GM19238 (cell line): ENCODE data around the gene MZT2B.
"Not testable (repeated sequence)": the region's sequence is repeated elsewhere in the genome, so short reads cannot be mapped to it uniquely, and the experiment has no call there.

ENCODE experiments used
- DNase-seq: peaks from one replicate; pipeline ENCODE4 v3.0.0; 2011; ENCODE audit warnings: low spot score; ENCODE audit not compliant: insufficient read length

The MZT2B gene, protein sequence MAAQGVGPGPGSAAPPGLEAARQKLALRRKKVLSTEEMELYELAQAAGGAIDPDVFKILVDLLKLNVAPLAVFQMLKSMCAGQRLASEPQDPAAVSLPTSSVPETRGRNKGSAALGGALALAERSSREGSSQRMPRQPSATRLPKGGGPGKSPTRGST

DNA sequence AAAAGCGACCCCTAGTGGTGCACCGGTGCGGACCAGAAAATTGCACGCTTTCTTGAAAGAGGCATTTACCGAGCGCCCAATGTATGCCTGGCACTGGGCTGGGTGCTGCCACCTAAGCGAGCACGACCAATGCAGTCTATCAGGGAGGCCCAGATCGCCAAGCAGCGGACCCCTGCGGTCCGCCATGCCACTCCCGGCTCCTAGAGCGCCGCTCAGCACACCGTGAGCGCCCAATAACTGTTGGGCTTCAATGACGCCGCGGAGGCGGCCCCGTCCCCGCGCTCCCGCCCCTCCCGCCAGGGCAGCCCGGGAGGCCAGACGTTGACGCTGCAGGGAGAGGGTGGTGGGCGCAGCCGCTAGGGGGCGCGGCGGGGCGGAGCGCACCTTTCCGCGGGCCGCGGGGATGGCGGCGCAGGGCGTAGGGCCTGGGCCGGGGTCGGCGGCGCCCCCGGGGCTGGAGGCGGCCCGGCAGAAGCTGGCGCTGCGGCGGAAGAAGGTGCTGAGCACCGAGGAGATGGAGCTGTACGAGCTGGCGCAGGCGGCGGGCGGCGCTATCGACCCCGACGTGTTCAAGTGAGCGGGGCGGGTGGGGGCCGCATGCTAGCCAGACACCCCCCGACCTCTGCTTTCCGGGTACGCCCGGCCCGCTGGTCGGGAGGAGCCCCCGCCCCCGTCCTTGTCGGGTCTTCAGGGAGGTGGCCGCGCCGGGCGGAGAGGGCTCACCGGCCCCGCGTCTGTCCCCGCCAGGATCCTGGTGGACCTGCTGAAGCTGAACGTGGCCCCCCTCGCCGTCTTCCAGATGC is at the start of gene MZT2B:
TSS of gene MZT2B (plus strand) at position 383 of the 803 bp plus-strand sequence. CDS start at position 404, 21 bp downstream.
- DNase-seq, result peak; percentile 87

DNA sequence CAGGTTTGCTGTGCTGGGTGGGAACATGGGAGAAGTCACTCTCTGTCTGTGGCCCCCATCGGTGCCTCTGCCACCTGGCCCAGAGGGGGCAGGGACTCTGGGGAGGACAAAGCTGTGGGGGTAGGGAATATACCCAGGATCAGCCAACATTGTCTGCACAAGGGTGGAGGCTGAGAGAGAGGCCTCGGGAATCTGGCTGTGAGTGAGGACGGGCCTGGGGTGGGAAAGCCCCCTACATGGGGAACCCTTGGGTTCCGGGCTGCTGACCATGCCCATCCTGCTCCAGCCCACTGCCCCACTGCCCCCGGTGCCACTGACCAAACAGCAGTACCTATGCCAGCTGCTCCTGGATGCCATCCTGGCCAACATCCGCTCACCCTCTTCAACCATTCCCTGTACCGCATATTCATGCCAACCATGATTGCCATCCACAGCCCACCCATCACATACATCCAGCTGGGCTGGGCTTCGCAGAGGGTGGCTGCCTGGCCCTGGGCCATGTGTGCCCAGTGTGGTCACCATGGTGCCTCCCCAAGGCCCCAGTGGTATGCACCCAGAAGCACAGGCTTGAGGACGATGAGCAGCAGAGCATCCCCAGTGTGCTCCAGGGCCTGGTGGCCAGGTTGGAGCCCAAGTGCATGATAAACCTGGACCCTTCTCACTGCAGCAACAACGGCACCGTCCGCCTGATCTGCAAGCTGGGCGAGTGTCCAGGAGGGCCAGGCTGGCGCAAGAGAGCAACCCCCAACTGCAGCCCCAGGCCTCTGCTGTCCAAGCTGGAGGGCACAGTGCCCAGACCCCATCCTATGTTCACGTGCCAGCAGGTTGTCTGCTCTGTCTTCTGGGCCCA is 46.1 kb upstream of the MZT2B start:
- no peak for DNase-seq

DNA sequence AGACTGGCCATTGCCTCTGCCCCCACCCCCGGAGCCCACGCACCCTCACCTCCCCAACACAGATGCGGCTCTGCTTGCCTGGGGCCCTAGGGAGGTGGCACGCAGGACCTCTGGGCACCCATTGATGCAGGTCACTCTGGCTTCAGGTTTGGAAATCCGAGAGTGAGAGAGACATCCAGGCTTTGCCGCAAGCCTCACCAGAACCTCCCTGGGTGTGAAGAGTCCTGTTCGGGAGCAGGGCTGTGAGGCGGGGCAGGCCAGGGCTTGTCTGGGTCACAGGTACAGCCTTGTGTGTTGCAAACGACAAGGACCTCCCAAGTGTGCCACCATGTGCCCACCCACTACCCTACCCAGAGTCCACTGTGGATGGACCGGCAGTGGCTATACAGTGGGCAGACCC is 45.5 kb upstream of the MZT2B start:
- not testable (repeated sequence) for DNase-seq

- DNase-seq, result not testable (repeated sequence)
Observed at GRCh38 chr2:130137118-130137517, 44.9 kb upstream of the MZT2B start.

- not testable (repeated sequence) for DNase-seq
Observed at GRCh38 chr2:130138326-130138725, 43.7 kb upstream of the MZT2B start.

DNA sequence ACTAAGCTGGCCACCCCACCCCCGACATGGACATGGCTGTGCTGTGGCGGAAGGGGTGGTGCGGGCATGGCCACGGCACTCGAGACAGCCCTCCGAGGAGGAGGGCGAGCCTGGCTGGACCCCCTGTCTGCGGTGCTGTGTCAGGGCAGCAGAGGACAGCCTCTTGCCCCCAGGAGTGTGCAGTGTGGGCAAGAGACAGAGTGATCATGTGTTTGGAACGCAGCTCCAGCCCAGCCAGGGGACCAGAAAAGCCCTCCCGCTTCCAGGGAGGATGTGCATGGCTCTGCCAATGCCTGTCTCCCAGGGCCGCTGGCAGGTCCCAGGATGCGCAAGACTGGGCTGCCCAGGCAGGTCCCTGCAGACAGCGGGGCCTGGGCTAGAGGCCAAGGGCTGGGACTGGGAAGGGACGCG is 43.2 kb upstream of the MZT2B start:
- not testable (repeated sequence) for DNase-seq

DNA sequence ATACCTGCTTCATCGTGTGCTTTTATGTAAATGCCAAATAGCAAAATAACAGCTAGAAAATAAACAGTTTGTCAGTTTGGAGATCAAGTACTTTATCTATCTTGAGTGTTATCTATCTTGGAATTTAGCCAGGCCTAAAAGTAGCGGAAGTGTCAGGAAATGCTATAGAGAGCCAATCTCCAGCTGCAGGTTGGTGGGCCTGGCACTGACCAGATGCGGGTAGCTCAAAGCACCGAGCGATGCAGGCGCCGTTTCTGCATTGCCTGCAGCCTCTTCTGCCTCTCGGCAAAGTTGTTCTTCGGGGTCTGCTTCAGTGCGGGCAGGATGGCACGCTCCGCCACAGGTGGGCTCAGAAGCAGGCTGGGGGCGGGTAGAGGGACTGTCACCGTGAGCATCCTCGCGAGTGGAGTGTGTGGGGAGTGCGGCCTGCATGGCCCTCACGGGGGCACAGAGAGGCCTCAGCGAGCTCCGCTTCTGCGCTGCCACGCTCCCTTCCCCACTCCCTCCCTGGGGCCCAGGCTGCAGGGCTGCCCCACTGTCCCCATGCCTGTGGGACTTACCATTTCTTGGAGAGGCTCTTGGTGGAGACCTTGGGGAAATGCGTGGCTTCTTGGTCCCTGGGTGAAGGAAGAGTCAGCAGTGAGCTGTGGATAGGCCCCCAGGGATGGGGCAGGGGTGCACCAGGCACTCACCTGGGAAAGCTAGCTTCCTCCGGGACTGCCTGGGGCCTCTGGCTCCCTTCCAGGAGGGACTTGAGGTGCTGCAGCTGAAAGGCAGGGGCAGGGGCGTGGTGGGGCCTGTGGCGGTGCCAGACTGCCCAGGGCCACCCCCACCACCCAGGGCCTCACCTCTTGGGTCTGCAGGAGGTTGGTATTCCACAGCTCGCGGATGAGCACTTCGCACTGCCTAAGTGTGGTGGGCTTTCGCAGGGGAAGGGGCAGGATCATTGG is 42.5 kb upstream of the MZT2B start:
- DNase-seq, result not testable (repeated sequence)

- DNase-seq, result not testable (repeated sequence)
Observed at GRCh38 chr2:130140516-130140915, 41.5 kb upstream of the MZT2B start.

GRCh38 chr2:130141002-130141401 is 41.1 kb upstream of the MZT2B start:
- DNase-seq, result not testable (repeated sequence)

- not testable (repeated sequence) for DNase-seq
Observed at GRCh38 chr2:130141645-130142370, 40.3 kb upstream of the MZT2B start.

- not testable (repeated sequence) for DNase-seq
Observed at GRCh38 chr2:130142396-130143265, 39.4 kb upstream of the MZT2B start.

GRCh38 chr2:130143266-130144039 is 38.6 kb upstream of the MZT2B start:
- not testable (repeated sequence) for DNase-seq

DNA sequence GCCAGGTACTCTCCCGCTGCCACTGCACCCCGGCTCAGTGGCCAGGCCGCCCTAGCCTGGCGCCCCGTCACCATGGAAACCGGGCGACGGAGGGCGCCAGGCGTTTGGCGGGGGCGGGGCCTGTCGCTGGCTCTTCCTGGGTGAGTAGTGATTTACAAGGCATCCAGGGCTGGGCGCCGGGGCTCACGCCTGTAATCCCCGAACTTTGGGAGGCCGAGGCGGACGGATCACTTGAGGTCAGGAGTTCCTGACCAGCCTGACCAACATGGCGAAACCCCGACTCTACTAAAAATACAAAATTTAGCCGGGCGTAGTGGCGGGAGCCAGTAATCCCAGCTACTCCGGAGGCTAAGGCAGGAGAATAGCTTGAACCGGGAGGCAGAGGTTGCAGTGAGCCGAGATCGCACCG is 37.1 kb upstream of the MZT2B start, which contains the start of gene CCDC74B:
TSS of gene CCDC74B (minus strand) at position 107 of the 409 bp plus-strand sequence. CDS start 116 bp downstream, outside the sequence.
- not testable (repeated sequence) for DNase-seq

DNA sequence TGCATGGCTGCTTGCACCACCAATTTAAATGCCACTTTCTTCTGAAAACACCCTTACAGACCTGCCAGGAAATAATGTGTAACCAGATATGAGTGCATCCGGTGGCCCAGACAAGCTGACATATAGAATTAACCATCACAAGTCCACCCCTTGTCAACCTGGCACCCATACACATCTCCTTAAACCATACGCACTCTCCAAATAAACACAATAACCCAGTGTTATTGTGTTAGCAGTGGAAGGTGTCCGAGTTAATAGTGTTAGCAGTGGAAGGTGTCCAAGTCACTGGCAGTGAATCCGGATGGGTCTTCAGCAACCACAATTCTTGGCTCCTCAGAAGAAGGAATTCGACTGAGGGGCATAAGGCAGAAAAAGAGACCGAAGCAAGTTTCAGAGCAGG is 33.5 kb upstream of the MZT2B start:
- not testable (repeated sequence) for DNase-seq

GRCh38 chr2:130150181-130151144 is 31.6 kb upstream of the MZT2B start:
- no peak for DNase-seq

DNA sequence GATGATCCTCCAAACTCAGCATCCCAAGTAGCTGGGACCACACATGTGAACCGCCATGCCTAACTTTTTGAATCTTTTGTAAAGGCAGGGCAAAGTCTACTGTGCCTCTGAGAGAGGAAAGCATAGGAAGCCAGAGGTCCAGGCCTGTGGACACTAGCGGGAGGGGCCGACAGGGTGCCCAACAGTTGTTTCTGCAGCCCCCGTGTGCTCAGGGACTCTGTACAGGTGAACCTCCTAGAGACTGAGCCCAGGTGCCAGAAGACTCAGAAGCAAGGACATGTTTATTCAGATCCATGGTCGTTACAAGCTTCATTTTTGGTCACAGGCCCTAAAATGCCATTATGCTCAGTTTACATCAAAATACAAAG is 30.9 kb upstream of the MZT2B start:
- DNase-seq, result not testable (repeated sequence)
